Measurements from ENCODE around the gene ALOX12.

- TF ChIP-seq RAD21 (IDR thresholded peaks at IDR 0.05; ENCODE audit: low read depth) (no peak), TCF12 (IDR thresholded peaks at IDR 0.05; ENCODE audit: low read depth) (no peak), TAF1 (IDR thresholded peaks at IDR 0.05; ENCODE audit: low read depth) (no peak)
Measured at GRCh38 chr17:6998855-6999508, 3.1 kb downstream of the ALOX12 start.
